ENCODE data around the gene EXD2. TPM values are rescaled to one million over a fixed set of nuclear protein-coding genes. Genes with fewer than 3 reads are reported as not detected.
A peak's percentile ranks its signal among the peaks of the same experiment; 100 is the strongest.

Gene EXD2
- total and polyA plus RNA-seq, 2 of the 13 experiments (the other 11 are each of a cell fraction or from before 2014, with no cell fraction given) = 9.5 to 15.1 TPM

DNA sequence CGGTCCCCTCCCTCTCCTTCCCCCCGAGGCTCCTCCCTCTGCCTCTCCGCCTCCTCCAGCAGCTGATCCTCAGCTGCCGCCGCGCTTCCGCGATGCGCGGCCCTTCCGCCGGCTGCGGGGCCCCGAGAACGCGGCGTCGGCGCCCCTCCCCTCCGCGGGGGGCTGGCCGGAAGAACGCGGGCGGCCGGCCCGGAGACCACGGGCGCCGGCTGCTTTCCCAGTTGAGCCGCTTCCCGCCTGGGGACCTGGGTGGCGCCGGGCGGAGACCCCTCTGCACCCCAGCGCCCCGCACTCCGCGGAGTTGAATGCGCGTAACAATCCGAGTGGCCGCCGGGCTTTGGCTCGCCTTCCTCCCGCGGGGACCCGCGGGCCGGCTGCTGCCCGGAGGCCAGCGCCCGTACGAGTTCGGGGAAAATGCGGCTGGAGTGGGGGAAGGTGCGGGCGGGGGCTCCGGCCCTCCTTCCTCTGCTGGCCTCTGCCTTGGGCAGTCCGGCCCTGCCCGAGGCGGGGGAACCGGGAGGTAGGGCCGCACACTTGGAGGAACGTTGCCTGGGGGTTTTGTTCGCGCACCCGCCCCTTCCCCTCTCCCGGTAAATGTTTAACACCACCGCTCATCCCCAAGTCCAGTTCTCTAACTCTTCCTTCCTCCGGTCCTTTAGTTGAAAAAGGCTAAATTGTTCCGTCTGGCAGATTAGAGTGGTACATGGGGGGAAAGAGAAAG is 38.0 kb upstream of the EXD2 start (continued):
- TF ChIP-seq, protein P1, sequence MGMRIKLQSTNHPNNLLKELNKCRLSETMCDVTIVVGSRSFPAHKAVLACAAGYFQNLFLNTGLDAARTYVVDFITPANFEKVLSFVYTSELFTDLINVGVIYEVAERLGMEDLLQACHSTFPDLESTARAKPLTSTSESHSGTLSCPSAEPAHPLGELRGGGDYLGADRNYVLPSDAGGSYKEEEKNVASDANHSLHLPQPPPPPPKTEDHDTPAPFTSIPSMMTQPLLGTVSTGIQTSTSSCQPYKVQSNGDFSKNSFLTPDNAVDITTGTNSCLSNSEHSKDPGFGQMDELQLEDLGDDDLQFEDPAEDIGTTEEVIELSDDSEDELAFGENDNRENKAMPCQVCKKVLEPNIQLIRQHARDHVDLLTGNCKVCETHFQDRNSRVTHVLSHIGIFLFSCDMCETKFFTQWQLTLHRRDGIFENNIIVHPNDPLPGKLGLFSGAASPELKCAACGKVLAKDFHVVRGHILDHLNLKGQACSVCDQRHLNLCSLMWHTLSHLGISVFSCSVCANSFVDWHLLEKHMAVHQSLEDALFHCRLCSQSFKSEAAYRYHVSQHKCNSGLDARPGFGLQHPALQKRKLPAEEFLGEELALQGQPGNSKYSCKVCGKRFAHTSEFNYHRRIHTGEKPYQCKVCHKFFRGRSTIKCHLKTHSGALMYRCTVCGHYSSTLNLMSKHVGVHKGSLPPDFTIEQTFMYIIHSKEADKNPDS (CRISPR knock-in tag; IDR thresholded peaks at IDR 0.05) = no peak
- no peak for TF ChIP-seq ZNF230 (CRISPR knock-in tag; IDR thresholded peaks at IDR 0.05)
- no peak for TF ChIP-seq ZNF343 (CRISPR knock-in tag; IDR thresholded peaks at IDR 0.05)

DNA sequence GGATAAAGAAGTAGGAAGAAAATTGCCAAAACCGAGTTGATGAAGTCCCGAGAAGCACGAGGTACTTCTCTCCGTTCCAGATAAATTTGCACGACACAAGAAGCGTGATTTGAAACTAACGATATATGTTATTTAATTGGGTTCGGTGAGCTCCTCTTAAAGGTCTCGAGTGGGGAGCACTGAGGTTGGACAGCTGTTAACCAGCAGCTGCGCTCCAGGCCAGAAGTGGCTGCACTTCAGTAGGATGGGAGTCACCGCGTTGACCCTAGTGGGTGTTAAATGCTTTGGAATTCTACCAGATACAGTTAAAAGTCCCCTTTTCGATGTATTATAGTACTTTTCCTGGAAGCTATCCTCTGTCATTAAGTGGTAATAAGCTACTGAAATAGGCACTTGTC is 37.4 kb upstream of the EXD2 start:
- Histone ChIP-seq H3K4me3 (replicated peaks in 1 of 3; ENCODE audit: insufficient read depth in 1 of 3, low read depth in 2 of 3, low read length in 3 of 3) (peak overlapping the region; percentile 95 to 99 (median 96)), H4K20me1 (ENCODE audit: insufficient read depth, low read length) (no peaks in the 10 kb centered on the region), H3K4me2 (ENCODE audit: low read depth, low read length) (peak overlapping the region; percentile 96), H3K9me3 (ENCODE audit: low read length) (no peaks in the 10 kb centered on the region), H3K9ac (ENCODE audit: insufficient read depth, low read depth, low read length) (peak overlapping the region; percentile 94; the same call in 1 of the 2 replicates), H3K27me3 (ENCODE audit: control insufficient read depth in 1 of 2, insufficient read depth in 2 of 2, low read length in 2 of 2) (no peaks in the 10 kb centered on the region; a peak in 1 of 5 replicates), H3K36me3 (replicated peaks in 1 of 2; ENCODE audit: control insufficient read depth in 1 of 2, insufficient read depth in 2 of 2, low read length in 2 of 2) (no peaks in the 10 kb centered on the region), H2AFZ (ENCODE audit: low read length) (peak overlapping the region; percentile 71), H3K79me2 (ENCODE audit: insufficient read depth, low read length) (peaks cover 33% of the 10 kb centered on the region), H3K4me1 (ENCODE audit: insufficient read depth, low read length) (peaks cover 51% of the 10 kb centered on the region), H3K27ac (ENCODE audit: extremely low read length, insufficient read depth, low read length) (peak overlapping the region; percentile 90)
- no peak for ATAC-seq
- no peak for FAIRE-seq
- in situ Hi-C loops (cut with HindIII; ENCODE audit: extremely low pct_ligation_motif_present, low pct_unique_long_range_greater_than_20kb) (no loop called here), intact Hi-C loops (cut with micrococcal nuclease; ENCODE audit: unreplicated experiment) (loop anchor here (2.0 kb wide), 1 partner anchor 37 kb away; the partner anchor contains the start of gene EXD2)
- ChIA-PET POLR2A (interaction anchor here (1.8 to 2.4 kb wide), 2 partner anchors 36 to 38 kb away, joined by 5 to 12 read pairs; partner anchors contain the start of gene EXD2), CTCF (ENCODE audit: low intra/inter-chr PET ratio, low total read pairs) (no interaction called here)
- BruUV-seq (replicated peaks) = TSS peak; percentile 88
- DNase-seq (ENCODE audit: low spot score) = peak; percentile 9
- under 1% methylated on average over 10 of the region's 13 CpGs for WGBS (ENCODE audit: low lambda C conversion rate)
- TF ChIP-seq ELF4 (CRISPR knock-in tag; IDR thresholded peaks at IDR 0.05; ENCODE audit: borderline replicate concordance) = no peak
- no peak for TF ChIP-seq SIN3B (IDR thresholded peaks at IDR 0.05; ENCODE audit: low read length)
- TF ChIP-seq CCAR2 (optimal IDR thresholded peaks at IDR 0.05; ENCODE audit: low read depth, low read length) = no peak
- TF ChIP-seq ZNF263 (CRISPR knock-in tag; IDR thresholded peaks at IDR 0.05) = peak; percentile 88
- 0 out of 2 replicates have a peak, but pooled peaks have one; percentile 1 for TF ChIP-seq SOX5 (CRISPR knock-in tag; IDR thresholded peaks at IDR 0.05; ENCODE audit: borderline replicate concordance)
- TF ChIP-seq, protein P2, sequence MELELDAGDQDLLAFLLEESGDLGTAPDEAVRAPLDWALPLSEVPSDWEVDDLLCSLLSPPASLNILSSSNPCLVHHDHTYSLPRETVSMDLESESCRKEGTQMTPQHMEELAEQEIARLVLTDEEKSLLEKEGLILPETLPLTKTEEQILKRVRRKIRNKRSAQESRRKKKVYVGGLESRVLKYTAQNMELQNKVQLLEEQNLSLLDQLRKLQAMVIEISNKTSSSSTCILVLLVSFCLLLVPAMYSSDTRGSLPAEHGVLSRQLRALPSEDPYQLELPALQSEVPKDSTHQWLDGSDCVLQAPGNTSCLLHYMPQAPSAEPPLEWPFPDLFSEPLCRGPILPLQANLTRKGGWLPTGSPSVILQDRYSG (CRISPR knock-in tag; IDR thresholded peaks at IDR 0.05) = no peak
- TF ChIP-seq MED8 (CRISPR knock-in tag; IDR thresholded peaks at IDR 0.05; ENCODE audit: insufficient replicate concordance) = no peak
- TF ChIP-seq ZNF317 (CRISPR knock-in tag; IDR thresholded peaks at IDR 0.05) = 0 out of 2 replicates have a peak, but pooled peaks have one; percentile 39
- TF ChIP-seq, protein P3, sequence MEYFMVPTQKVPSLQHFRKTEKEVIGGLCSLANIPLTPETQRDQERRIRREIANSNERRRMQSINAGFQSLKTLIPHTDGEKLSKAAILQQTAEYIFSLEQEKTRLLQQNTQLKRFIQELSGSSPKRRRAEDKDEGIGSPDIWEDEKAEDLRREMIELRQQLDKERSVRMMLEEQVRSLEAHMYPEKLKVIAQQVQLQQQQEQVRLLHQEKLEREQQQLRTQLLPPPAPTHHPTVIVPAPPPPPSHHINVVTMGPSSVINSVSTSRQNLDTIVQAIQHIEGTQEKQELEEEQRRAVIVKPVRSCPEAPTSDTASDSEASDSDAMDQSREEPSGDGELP (IDR thresholded peaks at IDR 0.05; ENCODE audit: borderline replicate concordance, low read depth) = peak; percentile 48; the same call in 1 of the 2 replicates
- TF ChIP-seq MTF1 (CRISPR knock-in tag; IDR thresholded peaks at IDR 0.05) = no peak
- 0 out of 2 replicates have a peak, but pooled peaks have one; percentile 11 for TF ChIP-seq FOXK1 (CRISPR knock-in tag; IDR thresholded peaks at IDR 0.05; ENCODE audit: borderline replicate concordance, low read depth)
- no peak for TF ChIP-seq HNF4G (IDR thresholded peaks at IDR 0.05; ENCODE audit: borderline replicate concordance, low read depth, low read length)
- TF ChIP-seq HNF4G (CRISPR knock-in tag; IDR thresholded peaks at IDR 0.05; ENCODE audit: borderline replicate concordance, low read depth) = no peak
- TF ChIP-seq, protein P4, sequence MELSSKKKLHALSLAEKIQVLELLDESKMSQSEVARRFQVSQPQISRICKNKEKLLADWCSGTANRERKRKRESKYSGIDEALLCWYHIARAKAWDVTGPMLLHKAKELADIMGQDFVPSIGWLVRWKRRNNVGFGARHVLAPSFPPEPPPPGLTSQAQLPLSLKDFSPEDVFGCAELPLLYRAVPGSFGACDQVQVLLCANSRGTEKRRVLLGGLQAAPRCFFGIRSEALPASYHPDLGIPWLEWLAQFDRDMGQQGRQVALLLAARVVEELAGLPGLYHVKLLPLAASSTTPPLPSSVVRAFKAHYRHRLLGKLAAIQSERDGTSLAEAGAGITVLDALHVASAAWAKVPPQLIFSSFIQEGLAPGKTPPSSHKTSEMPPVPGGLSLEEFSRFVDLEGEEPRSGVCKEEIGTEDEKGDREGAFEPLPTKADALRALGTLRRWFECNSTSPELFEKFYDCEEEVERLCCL (CRISPR knock-in tag; IDR thresholded peaks at IDR 0.05; ENCODE audit: borderline replicate concordance) = no peak

All from HepG2 (cell line).